ENCODE results near the gene SCAF8.

GRCh38 chr6:154814063-154814462 lies 80.8 kb downstream of the SCAF8 start:
- TF ChIP-seq TAF1 (IDR thresholded peaks at IDR 0.05; ENCODE audit: low read depth, low read length) (peak; percentile 34; the same call in 1 of the 2 replicates), POLR2AphosphoS5 (IDR thresholded peaks at IDR 0.05; ENCODE audit: low read depth, low read length) (no peak), PAX5 (IDR thresholded peaks at IDR 0.05; ENCODE audit: insufficient read depth, low read length, severe bottlenecking) (peak; percentile 16)
